Panc1 (cell line): ENCODE data around the gene FGF9. TPM values are rescaled to one million over a fixed set of nuclear protein-coding genes. Genes with fewer than 3 reads are reported as not detected.

Experiments used
- ATAC-seq: fragments of 200-7000 bp; cut with Tn5 transposase; 2 replicates; pipeline ENCODE4 v1.9.1; 2020; ENCODE audit warnings: mild to moderate bottlenecking, moderate library complexity
- BruUV-seq: library from RNA; stranded (reverse); fragments of 400-500 nt; replicated peaks from 2 replicates; lab custom pipeline; 2021; lab: Mats Ljungman, UMichigan
- CTCF ChIA-PET: fragments of 300-600 bp; sonication (Branson Sonifier 250); formaldehyde crosslinking; loops from one replicate; lab custom pipeline; 2022; ENCODE audit warnings: antibody characterized with exemption; lab: Charles Lee
- POLR2A ChIA-PET: fragments of 300-600 bp; sonication (Branson Sonifier 250); formaldehyde crosslinking; loops from one replicate; lab custom pipeline; 2022; ENCODE audit warnings: antibody characterized with exemption; lab: Charles Lee
- DNase-seq: peaks from one replicate; pipeline ENCODE4 v3.0.0-alpha.2; 2010; ENCODE audit warnings: low read depth, low spot score
- H3K27ac ChIP-seq: 2 replicates; pipeline ENCODE4 v1.5.1; 2011; ENCODE audit warnings: mild to moderate bottlenecking, low read length, inconsistent platforms
- H3K27me3 ChIP-seq: fragments of 200-500 bp; sonication (Bioruptor generic); 2 replicates; pipeline ENCODE4 v1.6.0; 2014; ENCODE audit warnings: low read length, inconsistent platforms; ENCODE audit not compliant: control insufficient read depth, insufficient read depth
- H3K36me3 ChIP-seq: fragments of 200-500 bp; sonication (Bioruptor generic); 2 replicates; pipeline ENCODE4 v1.5.1; 2014; ENCODE audit warnings: inconsistent platforms, mild to moderate bottlenecking, low read length, moderate library complexity; ENCODE audit not compliant: control insufficient read depth, insufficient read depth
- H3K4me1 ChIP-seq: 2 replicates; pipeline ENCODE4 v1.5.1; 2011; ENCODE audit warnings: inconsistent platforms, mild to moderate bottlenecking, low read length, moderate library complexity; ENCODE audit not compliant: control insufficient read depth, insufficient read depth
- H3K4me3 ChIP-seq, 2 experiments: 2 replicates each; pipeline ENCODE4 v1.5.1; 2011 to 2012; ENCODE audit warnings: low read depth in 2 of 2, low read length in 2 of 2, mild to moderate bottlenecking in 2 of 2, inconsistent platforms in 1 of 2, moderate library complexity in 1 of 2
- H3K9me3 ChIP-seq: fragments of 200-500 bp; sonication (Bioruptor generic); 2 replicates; pipeline ENCODE4 v1.5.1; 2014; ENCODE audit warnings: low read depth, mild to moderate bottlenecking, inconsistent platforms, low read length, moderate library complexity; ENCODE audit not compliant: control insufficient read depth, insufficient read depth
- POLR2AphosphoS5 ChIP-seq: IDR thresholded peaks from 2 replicates; pipeline ENCODE4 v1.6.1; 2012; ENCODE audit warnings: mild to moderate bottlenecking, low read depth, low read length, moderate library complexity
- SIN3A ChIP-seq: IDR thresholded peaks from 2 replicates; pipeline ENCODE4 v1.6.1; 2012; ENCODE audit warnings: low read depth, mild to moderate bottlenecking, low read length, moderate library complexity, borderline replicate concordance; ENCODE audit not compliant: insufficient read depth
- TCF7L2 ChIP-seq: IDR thresholded peaks from 2 replicates; pipeline ENCODE4 v1.6.1; 2011; ENCODE audit warnings: mild to moderate bottlenecking, low read depth, low read length, inconsistent platforms
- in situ Hi-C: cut with HindIII; loops from 2 replicates; pipeline ENCODE4 v1.10.0; 2016; ENCODE audit warnings: low sequenced_read_pairs, low pct_unique_long_range_greater_than_20kb
- intact Hi-C: fragments of 100-400 bp; cut with micrococcal nuclease; formaldehyde crosslinking; loops from one replicate; pipeline ENCODE4 v1.10.0; 2022; ENCODE audit not compliant: unreplicated experiment
- total RNA-seq: library from RNA; stranded (reverse); gene quantifications from one replicate; pipeline ENCODE4 v1.2.1, GENCODE V29; 2021; ENCODE audit not compliant: unreplicated experiment
- TF ChIP-seq, protein P1 (sequence below), 2 experiments: IDR thresholded peaks; 2 replicates each; pipeline ENCODE4 v1.6.1; 2011 to 2012; ENCODE audit warnings: low read depth in 2 of 2, control low read depth in 1 of 2, low read length in 1 of 2, mild to moderate bottlenecking in 1 of 2, moderate library complexity in 1 of 2; ENCODE audit not compliant: insufficient read depth in 1 of 2
- TF ChIP-seq, protein P2 (sequence below): fragments of 450-650 bp; IDR thresholded peaks from 2 replicates; pipeline ENCODE4 v1.5.1; 2017; ENCODE audit warnings: mild to moderate bottlenecking

Gene FGF9
- total RNA-seq, 1 experiment from 2014 or later: not detected

- ATAC-seq (no peak), DNase-seq (no peak)
- Histone ChIP-seq H3K27me3 (no peaks in the 10 kb centered on the region), H3K27ac (no peak overlapping the region), H3K4me1 (no peaks in the 10 kb centered on the region), H3K36me3 (no peaks in the 10 kb centered on the region), H3K9me3 (no peaks in the 10 kb centered on the region), H3K4me3 (no peak overlapping the region)
- in situ Hi-C loops (no loop called here), intact Hi-C loops (no loop called here)
- CTCF ChIA-PET: no interaction called here
- BruUV-seq: no TSS peak
- POLR2A ChIA-PET: no interaction called here
- TF ChIP-seq TCF7L2 (no peak), SIN3A (no peak), POLR2AphosphoS5 (no peak)
- TF ChIP-seq, protein P1, sequence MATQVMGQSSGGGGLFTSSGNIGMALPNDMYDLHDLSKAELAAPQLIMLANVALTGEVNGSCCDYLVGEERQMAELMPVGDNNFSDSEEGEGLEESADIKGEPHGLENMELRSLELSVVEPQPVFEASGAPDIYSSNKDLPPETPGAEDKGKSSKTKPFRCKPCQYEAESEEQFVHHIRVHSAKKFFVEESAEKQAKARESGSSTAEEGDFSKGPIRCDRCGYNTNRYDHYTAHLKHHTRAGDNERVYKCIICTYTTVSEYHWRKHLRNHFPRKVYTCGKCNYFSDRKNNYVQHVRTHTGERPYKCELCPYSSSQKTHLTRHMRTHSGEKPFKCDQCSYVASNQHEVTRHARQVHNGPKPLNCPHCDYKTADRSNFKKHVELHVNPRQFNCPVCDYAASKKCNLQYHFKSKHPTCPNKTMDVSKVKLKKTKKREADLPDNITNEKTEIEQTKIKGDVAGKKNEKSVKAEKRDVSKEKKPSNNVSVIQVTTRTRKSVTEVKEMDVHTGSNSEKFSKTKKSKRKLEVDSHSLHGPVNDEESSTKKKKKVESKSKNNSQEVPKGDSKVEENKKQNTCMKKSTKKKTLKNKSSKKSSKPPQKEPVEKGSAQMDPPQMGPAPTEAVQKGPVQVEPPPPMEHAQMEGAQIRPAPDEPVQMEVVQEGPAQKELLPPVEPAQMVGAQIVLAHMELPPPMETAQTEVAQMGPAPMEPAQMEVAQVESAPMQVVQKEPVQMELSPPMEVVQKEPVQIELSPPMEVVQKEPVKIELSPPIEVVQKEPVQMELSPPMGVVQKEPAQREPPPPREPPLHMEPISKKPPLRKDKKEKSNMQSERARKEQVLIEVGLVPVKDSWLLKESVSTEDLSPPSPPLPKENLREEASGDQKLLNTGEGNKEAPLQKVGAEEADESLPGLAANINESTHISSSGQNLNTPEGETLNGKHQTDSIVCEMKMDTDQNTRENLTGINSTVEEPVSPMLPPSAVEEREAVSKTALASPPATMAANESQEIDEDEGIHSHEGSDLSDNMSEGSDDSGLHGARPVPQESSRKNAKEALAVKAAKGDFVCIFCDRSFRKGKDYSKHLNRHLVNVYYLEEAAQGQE (IDR thresholded peaks at IDR 0.05; ENCODE audit: insufficient read depth in 1 of 2, low read depth in 2 of 2, low read length in 1 of 2): no peak
- TF ChIP-seq, protein P2, sequence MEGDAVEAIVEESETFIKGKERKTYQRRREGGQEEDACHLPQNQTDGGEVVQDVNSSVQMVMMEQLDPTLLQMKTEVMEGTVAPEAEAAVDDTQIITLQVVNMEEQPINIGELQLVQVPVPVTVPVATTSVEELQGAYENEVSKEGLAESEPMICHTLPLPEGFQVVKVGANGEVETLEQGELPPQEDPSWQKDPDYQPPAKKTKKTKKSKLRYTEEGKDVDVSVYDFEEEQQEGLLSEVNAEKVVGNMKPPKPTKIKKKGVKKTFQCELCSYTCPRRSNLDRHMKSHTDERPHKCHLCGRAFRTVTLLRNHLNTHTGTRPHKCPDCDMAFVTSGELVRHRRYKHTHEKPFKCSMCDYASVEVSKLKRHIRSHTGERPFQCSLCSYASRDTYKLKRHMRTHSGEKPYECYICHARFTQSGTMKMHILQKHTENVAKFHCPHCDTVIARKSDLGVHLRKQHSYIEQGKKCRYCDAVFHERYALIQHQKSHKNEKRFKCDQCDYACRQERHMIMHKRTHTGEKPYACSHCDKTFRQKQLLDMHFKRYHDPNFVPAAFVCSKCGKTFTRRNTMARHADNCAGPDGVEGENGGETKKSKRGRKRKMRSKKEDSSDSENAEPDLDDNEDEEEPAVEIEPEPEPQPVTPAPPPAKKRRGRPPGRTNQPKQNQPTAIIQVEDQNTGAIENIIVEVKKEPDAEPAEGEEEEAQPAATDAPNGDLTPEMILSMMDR: no peak
Measured at GRCh38 chr13:21753117-21753729, 82.3 kb downstream of the FGF9 start.

Other genes starting within 250 kb of the FGF9 start
- 38.7 TPM for gene ZDHHC20, start 211.8 kb upstream of the FGF9 start, total RNA-seq
- 24.2 TPM for gene MICU2, start 66.9 kb upstream of the FGF9 start, total RNA-seq